Liver (tissue), 3 donors: ENCODE data around the gene TANC1.

Experiments
- CTCF ChIP-seq: fragments of 150-350 bp; IDR thresholded peaks from 2 replicates; pipeline ENCODE4 v1.5.1; 2017; ENCODE audit warnings: improper control_type of control experiment, low read depth, low read length; ENCODE audit not compliant: missing input control
- EGR1 ChIP-seq, 2 donors: IDR thresholded peaks; 2 replicates each; pipeline ENCODE4 v1.6.1; 2016 to 2018; ENCODE audit warnings: antibody characterized with exemption in 2 of 2, low read depth in 2 of 2
- FOXA2 ChIP-seq: IDR thresholded peaks from 2 replicates; pipeline ENCODE4 v1.6.1; 2016; ENCODE audit warnings: antibody characterized with exemption
- REST ChIP-seq: IDR thresholded peaks from 2 replicates; pipeline ENCODE4 v1.6.1; 2016; ENCODE audit warnings: antibody characterized with exemption, mild to moderate bottlenecking
- YY1 ChIP-seq: IDR thresholded peaks from 2 replicates; pipeline ENCODE4 v1.6.1; 2016; ENCODE audit warnings: antibody characterized with exemption, mild to moderate bottlenecking
- TF ChIP-seq, protein P1 (sequence below): IDR thresholded peaks from 2 replicates; pipeline ENCODE4 v1.6.1; 2016; ENCODE audit warnings: antibody characterized with exemption
- donor health status: healthy.
- donor health status: healthy.

DNA sequence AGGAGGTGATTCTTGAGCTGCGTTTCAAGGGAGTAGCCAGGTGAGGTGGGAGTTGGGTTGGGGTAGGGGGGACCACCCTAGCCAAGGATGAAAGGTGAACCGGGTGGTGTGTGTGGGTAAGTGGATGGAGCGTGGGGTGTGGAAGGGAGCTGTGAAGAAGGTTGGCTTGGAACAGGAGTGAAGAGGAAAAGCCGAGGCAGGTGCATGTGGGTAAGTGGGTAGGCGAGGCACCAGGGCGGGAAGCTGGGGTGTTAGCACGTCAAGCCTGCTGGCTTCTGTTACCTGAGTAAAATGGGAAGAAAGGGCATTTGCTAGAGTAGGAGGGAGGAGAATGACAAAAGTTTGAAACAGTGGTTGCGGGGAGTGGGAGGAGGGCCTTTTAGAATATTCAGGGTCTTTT lies 31.6 kb downstream of the TANC1 start:
- TF ChIP-seq CTCF: no peak
- no peak for TF ChIP-seq YY1
- no peak for TF ChIP-seq FOXA2
- TF ChIP-seq, protein P1, sequence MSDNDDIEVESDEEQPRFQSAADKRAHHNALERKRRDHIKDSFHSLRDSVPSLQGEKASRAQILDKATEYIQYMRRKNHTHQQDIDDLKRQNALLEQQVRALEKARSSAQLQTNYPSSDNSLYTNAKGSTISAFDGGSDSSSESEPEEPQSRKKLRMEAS: no peak
- no peak for TF ChIP-seq REST
- no peak for TF ChIP-seq EGR1 (IDR thresholded peaks at IDR 0.05; ENCODE audit: low read depth in 2 of 2)
